Measurements from ENCODE around the gene RHBDF2. TPM values are rescaled to one million over a fixed set of nuclear protein-coding genes. Genes with fewer than 3 reads are reported as not detected.

Gene RHBDF2
- polyA plus RNA-seq, 4 donors = 2.0 to 43.2 (median 10.9) TPM

DNA sequence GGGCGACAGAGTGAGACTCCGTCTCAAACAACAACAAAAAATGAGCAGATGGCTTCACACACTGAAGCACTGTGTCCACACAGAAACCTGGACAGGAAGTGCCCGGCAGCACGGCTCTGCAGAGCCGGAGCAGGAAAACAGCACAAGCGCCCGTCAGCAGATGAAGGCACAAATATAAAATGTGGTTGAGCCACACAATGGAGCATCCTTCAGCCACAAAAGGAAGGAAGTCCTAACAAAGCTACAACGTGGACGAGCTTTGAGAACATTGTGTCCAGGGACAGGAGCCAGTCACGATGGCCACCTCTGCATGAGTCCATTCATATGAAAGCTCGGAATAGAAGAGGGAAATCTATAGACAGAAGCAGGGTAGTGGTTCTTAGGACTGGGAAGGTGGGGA lies 15.7 kb downstream of the RHBDF2 start:
- peaks cover 0 to 31% (median 2%) of the 10 kb centered on the region in 3 donors for H3K36me3 ChIP-seq (ENCODE audit: control insufficient read depth in 3 of 3, insufficient read depth in 2 of 3, low read depth in 1 of 3, low read length in 3 of 3)
- H3K4me3 ChIP-seq (ENCODE audit: low read depth in 1 of 3, low read length in 3 of 3) = no peak overlapping the region
- 59 to 84% (median 63%) methylated on average over 11 of the region's 11 CpGs for WGBS, 3 donors
- no peak for DNase-seq
- no peak for FAIRE-seq
- H3K4me1 ChIP-seq (ENCODE audit: control insufficient read depth in 3 of 3, insufficient read depth in 2 of 3, low read depth in 1 of 3, low read length in 2 of 3) = peaks cover 0 to 16% (median 4%) of the 10 kb centered on the region in 3 donors
- no peaks in the 10 kb centered on the region for H3K27me3 ChIP-seq (ENCODE audit: control insufficient read depth in 3 of 3, insufficient read depth in 3 of 3, low read length in 3 of 3)
- peak overlapping the region in 1 of 3 donors; percentile 73 for H3K27ac ChIP-seq (ENCODE audit: low read depth in 1 of 3, low read length in 2 of 3)
- H3K9me3 ChIP-seq (ENCODE audit: control insufficient read depth in 2 of 2, insufficient read depth in 1 of 2, low read depth in 1 of 2, low read length in 1 of 2) = no peaks in the 10 kb centered on the region

GRCh38 chr17:76484228-76484725 lies 16.9 kb downstream of the RHBDF2 start:
- peaks cover 0 to 38% (median 2%) of the 10 kb centered on the region in 3 donors for H3K36me3 ChIP-seq (ENCODE audit: control insufficient read depth in 3 of 3, insufficient read depth in 2 of 3, low read depth in 1 of 3, low read length in 3 of 3)
- WGBS, 3 donors = 79 to 88% (median 81%) methylated on average over 11 of the region's 11 CpGs
- H3K4me1 ChIP-seq (ENCODE audit: control insufficient read depth in 3 of 3, insufficient read depth in 2 of 3, low read depth in 1 of 3, low read length in 2 of 3) = peaks cover 0 to 7% (median 0%) of the 10 kb centered on the region in 3 donors
- DNase-seq (no peak), FAIRE-seq (no peak)
- H3K4me3 ChIP-seq (ENCODE audit: low read depth in 1 of 3, low read length in 3 of 3) = no peak overlapping the region
- H3K27ac ChIP-seq (ENCODE audit: low read depth in 1 of 3, low read length in 2 of 3) = peak overlapping the region in 1 of 3 donors; percentile 22
- no peaks in the 10 kb centered on the region for H3K9me3 ChIP-seq (ENCODE audit: control insufficient read depth in 2 of 2, insufficient read depth in 1 of 2, low read depth in 1 of 2, low read length in 1 of 2)
- H3K27me3 ChIP-seq (ENCODE audit: control insufficient read depth in 3 of 3, insufficient read depth in 3 of 3, low read length in 3 of 3) = no peaks in the 10 kb centered on the region

DNA sequence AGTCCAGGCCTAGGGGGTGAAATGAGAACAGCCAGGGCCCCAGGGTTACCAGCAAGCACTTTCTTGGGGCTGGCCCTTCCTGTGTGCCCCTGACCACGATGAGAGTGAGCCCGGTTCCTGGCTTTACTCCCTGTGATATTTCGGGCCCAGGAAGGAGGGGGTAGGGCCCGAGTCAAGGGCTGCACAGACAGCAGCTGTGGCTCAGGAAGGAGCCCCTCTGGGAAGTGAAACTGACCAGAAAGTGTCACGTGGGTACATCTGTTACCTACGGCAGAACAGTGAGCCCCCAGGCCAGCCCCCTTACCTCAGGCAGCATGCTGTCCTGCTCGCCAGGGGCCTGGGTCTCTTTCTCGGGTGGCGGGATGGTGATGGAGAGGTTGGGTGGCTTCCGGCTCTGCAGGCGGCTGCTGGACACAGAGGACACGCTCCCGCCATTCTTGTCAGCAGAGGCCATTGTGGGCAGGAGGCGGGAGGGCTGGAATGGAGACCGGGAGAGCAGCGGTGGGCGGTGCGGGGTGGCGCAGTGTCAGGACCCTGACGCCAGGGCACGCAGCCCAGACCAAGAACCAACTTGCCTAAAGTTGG lies 20.1 kb downstream of the RHBDF2 start:
- Histone ChIP-seq H3K36me3 (ENCODE audit: control insufficient read depth in 3 of 3, insufficient read depth in 2 of 3, low read depth in 1 of 3, low read length in 3 of 3) (peaks cover 2 to 61% (median 3%) of the 10 kb centered on the region in 3 donors), H3K4me1 (ENCODE audit: control insufficient read depth in 3 of 3, insufficient read depth in 2 of 3, low read depth in 1 of 3, low read length in 2 of 3) (peaks cover 0 to 7% (median 0%) of the 10 kb centered on the region in 3 donors), H3K27ac (ENCODE audit: low read depth in 1 of 3, low read length in 2 of 3) (peak overlapping the region in 2 of 3 donors; percentile 10 to 79), H3K9me3 (ENCODE audit: control insufficient read depth in 2 of 2, insufficient read depth in 1 of 2, low read depth in 1 of 2, low read length in 1 of 2) (no peaks in the 10 kb centered on the region), H3K27me3 (ENCODE audit: control insufficient read depth in 3 of 3, insufficient read depth in 3 of 3, low read length in 3 of 3) (no peaks in the 10 kb centered on the region), H3K4me3 (ENCODE audit: low read depth in 1 of 3, low read length in 3 of 3) (no peak overlapping the region)
- DNase-seq (no peak), FAIRE-seq (no peak)
- WGBS, 3 donors = 75 to 90% (median 83%) methylated on average over 19 to 21 of the region's 21 CpGs

DNA sequence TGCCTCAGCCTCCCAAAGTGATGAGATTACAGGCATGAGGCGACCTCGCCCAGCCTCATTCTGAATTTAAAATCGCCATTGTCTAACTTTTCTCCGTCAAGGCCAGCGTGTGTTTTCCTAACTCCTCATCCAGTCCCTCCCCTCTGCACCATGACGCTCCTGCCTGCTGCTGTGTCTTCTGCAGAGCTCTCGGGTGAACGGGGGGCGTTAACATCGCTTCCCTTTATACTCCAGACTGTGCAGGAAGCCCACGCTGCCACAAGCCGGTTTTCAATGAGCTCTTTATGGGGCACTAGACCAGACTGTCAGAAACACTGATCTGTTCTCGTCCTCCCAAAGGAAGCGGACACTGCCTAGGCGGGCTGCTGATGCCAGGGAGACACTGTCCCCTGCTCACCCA lies 20.6 kb downstream of the RHBDF2 start:
- no peak for FAIRE-seq
- Histone ChIP-seq H3K9me3 (ENCODE audit: control insufficient read depth in 2 of 2, insufficient read depth in 1 of 2, low read depth in 1 of 2, low read length in 1 of 2) (no peaks in the 10 kb centered on the region), H3K36me3 (ENCODE audit: control insufficient read depth in 3 of 3, insufficient read depth in 2 of 3, low read depth in 1 of 3, low read length in 3 of 3) (peaks cover 2 to 60% (median 3%) of the 10 kb centered on the region in 3 donors), H3K27ac (ENCODE audit: low read depth in 1 of 3, low read length in 2 of 3) (peak overlapping the region in 2 of 3 donors; percentile 40 to 79), H3K4me1 (ENCODE audit: control insufficient read depth in 3 of 3, insufficient read depth in 2 of 3, low read depth in 1 of 3, low read length in 2 of 3) (peaks cover 0 to 7% (median 0%) of the 10 kb centered on the region in 3 donors), H3K27me3 (ENCODE audit: control insufficient read depth in 3 of 3, insufficient read depth in 3 of 3, low read length in 3 of 3) (no peaks in the 10 kb centered on the region), H3K4me3 (ENCODE audit: low read depth in 1 of 3, low read length in 3 of 3) (no peak overlapping the region)
- WGBS, 3 donors = 58 to 84% (median 81%) methylated on average over 15 of the region's 15 CpGs
- no peak for DNase-seq

DNA sequence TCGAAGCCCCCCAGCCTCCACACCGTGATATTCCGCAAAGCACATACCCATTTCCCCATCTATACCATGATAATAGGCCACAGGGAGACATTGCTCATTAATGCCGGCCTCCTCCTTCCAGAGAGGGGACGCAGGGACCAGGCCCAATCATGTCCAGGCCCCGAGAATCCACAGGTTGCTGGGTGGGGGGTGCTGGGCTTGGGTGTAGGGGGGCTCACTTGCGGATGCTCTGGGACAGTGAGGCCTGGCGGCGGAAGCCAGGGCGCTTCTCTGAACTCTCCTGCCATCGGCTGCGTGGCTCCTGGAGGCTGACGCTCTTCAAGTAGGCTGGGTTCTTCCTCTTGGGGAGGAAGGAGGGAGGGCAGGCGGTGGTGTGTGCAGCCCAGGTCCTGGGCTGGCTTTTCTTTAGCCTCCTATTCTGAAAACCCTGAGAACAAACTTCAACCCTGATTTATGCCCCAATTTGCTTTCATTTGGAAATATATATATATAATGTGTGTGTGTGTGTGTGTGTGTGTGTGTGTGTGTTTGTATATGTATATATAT lies 21.6 kb downstream of the RHBDF2 start:
- WGBS, 3 donors = 88 to 91% (median 89%) methylated on average over 14 of the region's 14 CpGs
- FAIRE-seq (no peak), DNase-seq (no peak)
- peaks cover 0 to 7% (median 0%) of the 10 kb centered on the region in 3 donors for H3K4me1 ChIP-seq (ENCODE audit: control insufficient read depth in 3 of 3, insufficient read depth in 2 of 3, low read depth in 1 of 3, low read length in 2 of 3)
- H3K36me3 ChIP-seq (ENCODE audit: control insufficient read depth in 3 of 3, insufficient read depth in 2 of 3, low read depth in 1 of 3, low read length in 3 of 3) = peaks cover 2 to 66% (median 3%) of the 10 kb centered on the region in 3 donors
- no peak overlapping the region for H3K4me3 ChIP-seq (ENCODE audit: low read depth in 1 of 3, low read length in 3 of 3)
- H3K27ac ChIP-seq (ENCODE audit: low read depth in 1 of 3, low read length in 2 of 3) = no peak overlapping the region
- H3K9me3 ChIP-seq (ENCODE audit: control insufficient read depth in 2 of 2, insufficient read depth in 1 of 2, low read depth in 1 of 2, low read length in 1 of 2) = no peaks in the 10 kb centered on the region
- H3K27me3 ChIP-seq (ENCODE audit: control insufficient read depth in 3 of 3, insufficient read depth in 3 of 3, low read length in 3 of 3) = no peaks in the 10 kb centered on the region

GRCh38 chr17:76478730-76479514 lies 22.3 kb downstream of the RHBDF2 start:
- no peaks in the 10 kb centered on the region for H3K27me3 ChIP-seq (ENCODE audit: control insufficient read depth in 3 of 3, insufficient read depth in 3 of 3, low read length in 3 of 3)
- no peak overlapping the region for H3K27ac ChIP-seq (ENCODE audit: low read depth in 1 of 3, low read length in 2 of 3)
- peaks cover 0 to 7% (median 0%) of the 10 kb centered on the region in 3 donors for H3K4me1 ChIP-seq (ENCODE audit: control insufficient read depth in 3 of 3, insufficient read depth in 2 of 3, low read depth in 1 of 3, low read length in 2 of 3)
- FAIRE-seq = no peak
- H3K9me3 ChIP-seq (ENCODE audit: control insufficient read depth in 2 of 2, insufficient read depth in 1 of 2, low read depth in 1 of 2, low read length in 1 of 2) = no peaks in the 10 kb centered on the region
- no peak for DNase-seq
- 93% methylated on average over 31 to 37 of the region's 37 CpGs for WGBS, 3 donors
- no peak overlapping the region for H3K4me3 ChIP-seq (ENCODE audit: low read depth in 1 of 3, low read length in 3 of 3)
- peaks cover 2 to 70% (median 3%) of the 10 kb centered on the region in 3 donors for H3K36me3 ChIP-seq (ENCODE audit: control insufficient read depth in 3 of 3, insufficient read depth in 2 of 3, low read depth in 1 of 3, low read length in 3 of 3)

DNA sequence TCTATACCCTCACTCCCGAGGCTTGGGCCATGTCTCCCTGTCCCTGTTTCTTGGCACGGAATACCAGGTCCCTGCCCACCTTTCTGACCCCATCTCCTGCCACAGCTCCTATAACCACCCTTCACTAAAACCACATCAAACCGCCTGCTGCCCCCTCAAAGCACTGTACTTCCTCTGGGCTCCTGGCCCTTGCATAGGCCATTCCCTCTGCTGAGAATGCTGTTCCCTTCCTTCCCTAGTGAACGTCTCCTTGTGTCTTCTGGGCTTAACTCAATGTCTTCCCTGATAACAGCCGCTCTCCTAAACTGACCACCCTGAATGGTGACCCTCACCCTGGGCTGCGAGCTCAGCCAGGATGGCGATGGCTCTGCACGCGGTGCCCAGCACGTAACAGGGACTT lies 23.1 kb downstream of the RHBDF2 start:
- DNase-seq (no peak), FAIRE-seq (no peak)
- H3K4me3 ChIP-seq (ENCODE audit: low read depth in 1 of 3, low read length in 3 of 3) = no peak overlapping the region
- no peaks in the 10 kb centered on the region for H3K9me3 ChIP-seq (ENCODE audit: control insufficient read depth in 2 of 2, insufficient read depth in 1 of 2, low read depth in 1 of 2, low read length in 1 of 2)
- 94 to 96% (median 95%) methylated on average over 10 of the region's 10 CpGs for WGBS, 3 donors
- H3K27ac ChIP-seq (ENCODE audit: low read depth in 1 of 3, low read length in 2 of 3) = no peak overlapping the region
- H3K36me3 ChIP-seq (ENCODE audit: control insufficient read depth in 3 of 3, insufficient read depth in 2 of 3, low read depth in 1 of 3, low read length in 3 of 3) = peaks cover 2 to 76% (median 3%) of the 10 kb centered on the region in 3 donors
- peaks cover 0 to 7% (median 0%) of the 10 kb centered on the region in 3 donors for H3K4me1 ChIP-seq (ENCODE audit: control insufficient read depth in 3 of 3, insufficient read depth in 2 of 3, low read depth in 1 of 3, low read length in 2 of 3)
- H3K27me3 ChIP-seq (ENCODE audit: control insufficient read depth in 3 of 3, insufficient read depth in 3 of 3, low read length in 3 of 3) = no peaks in the 10 kb centered on the region

DNA sequence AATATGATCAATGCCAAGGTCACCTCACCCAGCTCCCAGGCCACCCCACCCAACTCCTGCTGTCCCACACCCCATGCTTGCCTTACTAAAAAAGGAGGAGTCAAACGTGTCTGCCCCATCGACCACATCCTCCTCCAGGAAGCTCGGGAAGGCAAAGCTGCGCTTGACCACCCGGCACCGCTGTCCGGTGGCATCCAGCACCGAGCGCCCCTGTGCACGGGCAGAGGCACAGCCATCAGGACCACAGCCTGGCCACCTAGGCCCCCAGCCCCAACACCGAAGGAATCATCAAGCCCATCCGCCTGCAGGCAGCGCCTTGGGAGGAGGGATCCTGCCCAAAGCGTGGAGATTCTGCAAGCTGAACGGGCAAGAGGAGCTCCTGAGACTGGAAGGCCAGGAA lies 23.6 kb downstream of the RHBDF2 start:
- no peaks in the 10 kb centered on the region for H3K9me3 ChIP-seq (ENCODE audit: control insufficient read depth in 2 of 2, insufficient read depth in 1 of 2, low read depth in 1 of 2, low read length in 1 of 2)
- H3K27me3 ChIP-seq (ENCODE audit: control insufficient read depth in 3 of 3, insufficient read depth in 3 of 3, low read length in 3 of 3) = no peaks in the 10 kb centered on the region
- DNase-seq (no peak), FAIRE-seq (no peak)
- H3K36me3 ChIP-seq (ENCODE audit: control insufficient read depth in 3 of 3, insufficient read depth in 2 of 3, low read depth in 1 of 3, low read length in 3 of 3) = peaks cover 2 to 82% (median 3%) of the 10 kb centered on the region in 3 donors
- no peak overlapping the region for H3K4me3 ChIP-seq (ENCODE audit: low read depth in 1 of 3, low read length in 3 of 3)
- no peak overlapping the region for H3K27ac ChIP-seq (ENCODE audit: low read depth in 1 of 3, low read length in 2 of 3)
- 86 to 92% (median 90%) methylated on average over 14 to 15 of the region's 15 CpGs for whole genome bisulfite sequencing, 3 donors
- H3K4me1 ChIP-seq (ENCODE audit: control insufficient read depth in 3 of 3, insufficient read depth in 2 of 3, low read depth in 1 of 3, low read length in 2 of 3) = peaks cover 0 to 7% (median 0%) of the 10 kb centered on the region in 3 donors

Measured in small intestine (tissue), 7 donors.